ENCODE measurements around the gene USP6NL.

DNA sequence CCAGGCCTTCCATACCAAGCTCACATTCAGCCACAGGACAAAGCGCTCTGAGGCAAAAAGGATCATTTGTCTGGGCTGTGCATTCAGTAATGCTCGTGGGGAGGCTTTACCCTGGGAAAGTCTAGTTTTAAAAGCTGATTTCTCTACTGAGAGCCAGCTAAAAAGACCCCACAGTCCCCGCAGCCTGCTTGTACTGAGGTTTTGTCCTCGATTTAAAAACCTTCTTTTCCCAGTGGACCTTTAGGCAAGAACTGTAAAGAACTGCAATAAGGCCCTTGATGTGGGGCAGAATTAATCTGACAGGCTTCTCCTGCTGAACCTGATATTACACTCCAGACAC is 180.3 kb downstream of the USP6NL start:
- TF ChIP-seq, protein P1, sequence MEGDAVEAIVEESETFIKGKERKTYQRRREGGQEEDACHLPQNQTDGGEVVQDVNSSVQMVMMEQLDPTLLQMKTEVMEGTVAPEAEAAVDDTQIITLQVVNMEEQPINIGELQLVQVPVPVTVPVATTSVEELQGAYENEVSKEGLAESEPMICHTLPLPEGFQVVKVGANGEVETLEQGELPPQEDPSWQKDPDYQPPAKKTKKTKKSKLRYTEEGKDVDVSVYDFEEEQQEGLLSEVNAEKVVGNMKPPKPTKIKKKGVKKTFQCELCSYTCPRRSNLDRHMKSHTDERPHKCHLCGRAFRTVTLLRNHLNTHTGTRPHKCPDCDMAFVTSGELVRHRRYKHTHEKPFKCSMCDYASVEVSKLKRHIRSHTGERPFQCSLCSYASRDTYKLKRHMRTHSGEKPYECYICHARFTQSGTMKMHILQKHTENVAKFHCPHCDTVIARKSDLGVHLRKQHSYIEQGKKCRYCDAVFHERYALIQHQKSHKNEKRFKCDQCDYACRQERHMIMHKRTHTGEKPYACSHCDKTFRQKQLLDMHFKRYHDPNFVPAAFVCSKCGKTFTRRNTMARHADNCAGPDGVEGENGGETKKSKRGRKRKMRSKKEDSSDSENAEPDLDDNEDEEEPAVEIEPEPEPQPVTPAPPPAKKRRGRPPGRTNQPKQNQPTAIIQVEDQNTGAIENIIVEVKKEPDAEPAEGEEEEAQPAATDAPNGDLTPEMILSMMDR (IDR thresholded peaks at IDR 0.05): no peak
- TF ChIP-seq POLR2A (IDR thresholded peaks at IDR 0.05): no peak

Data from uterus (tissue), 2 donors.